Suprapubic skin (tissue), 4 donors: Measurements from ENCODE around the gene OAF.

Experiments
- CTCF ChIP-seq, 2 donors: fragments of 200-600 bp in 1 of 2; fragments of 450-650 bp in 1 of 2; sonication (generic) in 1 of 2; IDR thresholded peaks; one replicate each; pipeline ENCODE4 v1.5.1; 2016 to 2019; ENCODE audit warnings: antibody characterized with exemption in 2 of 2, mild to moderate bottlenecking in 1 of 2, moderate library complexity in 1 of 2
- EP300 ChIP-seq: sonication (generic); formaldehyde crosslinking; IDR thresholded peaks from one replicate; pipeline ENCODE4 v1.6.1; 2017; ENCODE audit warnings: antibody characterized with exemption
- POLR2A ChIP-seq, 2 donors: fragments of 450-650 bp; IDR thresholded peaks; one replicate each; pipeline ENCODE4 v1.6.1; 2017; ENCODE audit warnings: antibody characterized with exemption in 2 of 2, mild to moderate bottlenecking in 2 of 2, moderate library complexity in 2 of 2
- POLR2AphosphoS5 ChIP-seq, 3 donors: sonication (generic); formaldehyde crosslinking; IDR thresholded peaks; one replicate each; pipeline ENCODE4 v1.6.1; 2017; ENCODE audit warnings: antibody characterized with exemption in 3 of 3

- TF ChIP-seq CTCF (IDR thresholded peaks at IDR 0.05) (no peak), POLR2A (IDR thresholded peaks at IDR 0.05) (no peak), EP300 (no peak), POLR2AphosphoS5 (IDR thresholded peaks at IDR 0.05) (no peak)
Observed at GRCh38 chr11:120178561-120179056, 32.2 kb upstream of the OAF start.
